Adrenal gland (tissue), 12 donors: ENCODE measurements around the gene ICAM5. TPM values are rescaled to one million over a fixed set of nuclear protein-coding genes. Genes with fewer than 3 reads are reported as not detected.
"Not testable (repeated sequence)": the region's sequence is repeated elsewhere in the genome, so short reads cannot be mapped to it uniquely, and the experiment has no call there.

ENCODE experiments used
- DNase-seq, 7 donors: peaks; one replicate each; pipeline ENCODE4 v3.0.0-alpha.2; 2019 to 2020
- H3K27ac ChIP-seq, 5 donors: fragments of 200-600 bp; sonication (generic) in 4 of 5; 1 replicate in 3 of 5; 2 replicates in 2 of 5; pipeline versions ENCODE4 v1.5.1 to v1.8.0; 2016 to 2020; ENCODE audit warnings: mild to moderate bottlenecking in 1 of 5
- H3K27me3 ChIP-seq: fragments of 200-600 bp; 2 replicates; pipeline ENCODE4 v1.8.0; 2021
- H3K36me3 ChIP-seq, 2 donors: fragments of 200-600 bp; replicated peaks in 1 of 2; 1 replicate in 1 of 2; 2 replicates in 1 of 2; pipeline versions ENCODE4 v1.5.1 to v1.8.0; 2018 to 2022
- H3K4me1 ChIP-seq, 2 donors: fragments of 200-600 bp; replicated peaks in 1 of 2; 1 replicate in 1 of 2; 2 replicates in 1 of 2; pipeline versions ENCODE4 v1.5.1 to v1.8.0; 2018 to 2021
- H3K4me3 ChIP-seq, 4 donors: fragments of 200-600 bp; sonication (generic) in 3 of 4; one replicate each; pipeline ENCODE4 v1.5.1; 2016 to 2018
- H3K9me3 ChIP-seq, 3 donors: fragments of 200-600 bp; sonication (generic) in 1 of 3; replicated peaks in 1 of 3; 1 replicate in 2 of 3; 2 replicates in 1 of 3; pipeline versions ENCODE4 v1.5.1 to v1.8.0; 2016 to 2021
- CTCF ChIP-seq, 6 experiments: fragments of 450-650 bp in 4 of 6; fragments of 200-600 bp in 2 of 6; sonication (generic) in 1 of 6; IDR thresholded peaks; 1 replicate in 5 of 6; 2 replicates in 1 of 6; pipeline versions ENCODE4 v1.5.1 to v1.8.0; 2016 to 2021; ENCODE audit warnings: antibody characterized with exemption in 6 of 6, mild to moderate bottlenecking in 2 of 6, moderate library complexity in 1 of 6
- POLR2A ChIP-seq, 2 donors: fragments of 450-650 bp; IDR thresholded peaks; one replicate each; pipeline ENCODE4 v1.6.1; 2017; ENCODE audit warnings: antibody characterized with exemption in 2 of 2, mild to moderate bottlenecking in 2 of 2, moderate library complexity in 1 of 2
- WGBS, 4 donors: extraction: QIAGEN DNeasy Blood & Tissue Kit in 2 of 4; methylation state at CpG; one replicate each; pipeline versions ENCODE4 v1.1.5 to v1.1.7; 2013 to 2017; 5-methylcytosine and 5-hydroxymethylcytosine counted together
- intact Hi-C, 2 donors: fragments of 100-400 bp; cut with DNase I; formaldehyde crosslinking; loops; one replicate each; pipeline versions ENCODE4 v1.14.1 to v1.15.0; 2022 to 2023
- polyA plus RNA-seq, 3 donors: library from polyadenylated mRNA; stranded (reverse); fragments of 200-250 nt in 2 of 3; fragments of 350-450 nt in 1 of 3; fragmentation: Illumina TruSeq in 1 of 3; extraction: RNeasy Lipid Tissue Mini Kit (QIAGEN cat#74804) in 1 of 3; gene quantifications; one replicate each; pipeline ENCODE4 v1.2.3, GENCODE V29; 2013 to 2014
- total RNA-seq, 9 donors: library from RNA; depleted of rRNA in 4 of 9; stranded (reverse); fragments of >200 nt in 4 of 9; fragments of 120-200 nt in 1 of 9; fragmentation: NEBNext Ultra II Directional in 1 of 9; extraction: Animal tissue kit (Norgen Biotek cat#: 25700) in 1 of 9; gene quantifications; one replicate each; pipeline versions ENCODE4 v1.1.0 to v1.2.4, GENCODE V29; 2013 to 2023
- donor health status: healthy with polysubstance abuse.
- donor health status: Bipolar disorder and iron deficiency.
- donor health status: DM: yes; HTN: yes; CAD: no.
- donor health status: DM: no; HTN: no; CAD: no.
- donor health status: DM: no; HTN: no; CAD: no.
- donor health status: DM: yes; HTN: yes; CAD: no.

The ICAM5 gene
- total and polyA plus RNA-seq, 12 donors = 0.06 to 2.2 (median 0.49) TPM; not detected in 3

GRCh38 chr19:10333758-10334587 is 44.2 kb downstream of the ICAM5 start:
- DNase-seq = peak in 2 of 7 donors; percentile 27 to 56
- Histone ChIP-seq H3K36me3 (peaks cover 0 to 14% of the 10 kb centered on the region in 2 donors), H3K9me3 (no peaks in the 10 kb centered on the region), H3K4me3 (peak overlapping the region in 3 of 4 donors; percentile 25 to 84 (median 62)), H3K27me3 (no peaks in the 10 kb centered on the region), H3K4me1 (peaks cover 13 to 17% of the 10 kb centered on the region in 2 donors), H3K27ac (peak overlapping the region; percentile 39 to 94 (median 85))
- 13 to 22% (median 16%) methylated on average over 20 to 44 of the region's 44 CpGs for WGBS, 4 donors
- TF ChIP-seq CTCF (IDR thresholded peaks at IDR 0.05) = no peak
- no peak for TF ChIP-seq POLR2A (IDR thresholded peaks at IDR 0.05)
- intact Hi-C loops = no loop called here

GRCh38 chr19:10334588-10335351 is 45.0 kb downstream of the ICAM5 start:
- DNase-seq = peak; percentile 95 to 97 (median 97)
- WGBS, 4 donors = 7 to 27% (median 17%) methylated on average over 10 to 59 of the region's 59 CpGs
- Histone ChIP-seq H3K36me3 (peaks cover 0 to 6% of the 10 kb centered on the region in 2 donors), H3K27ac (peak overlapping the region; percentile 39 to 94 (median 85)), H3K27me3 (no peaks in the 10 kb centered on the region), H3K4me3 (peak overlapping the region in 3 of 4 donors; percentile 25 to 84 (median 62)), H3K4me1 (peaks cover 13 to 17% of the 10 kb centered on the region in 2 donors), H3K9me3 (no peaks in the 10 kb centered on the region)
- peak in 1 of 2 donors; percentile 85 for TF ChIP-seq POLR2A (IDR thresholded peaks at IDR 0.05)
- peak in 1 of 6 experiments; percentile 11 for TF ChIP-seq CTCF (IDR thresholded peaks at IDR 0.05)
- intact Hi-C loops = loop anchor here in 1 of 2 donors (5.0 kb wide), 1 partner anchor 58 kb away; no protein-coding TSS in a partner anchor

DNA sequence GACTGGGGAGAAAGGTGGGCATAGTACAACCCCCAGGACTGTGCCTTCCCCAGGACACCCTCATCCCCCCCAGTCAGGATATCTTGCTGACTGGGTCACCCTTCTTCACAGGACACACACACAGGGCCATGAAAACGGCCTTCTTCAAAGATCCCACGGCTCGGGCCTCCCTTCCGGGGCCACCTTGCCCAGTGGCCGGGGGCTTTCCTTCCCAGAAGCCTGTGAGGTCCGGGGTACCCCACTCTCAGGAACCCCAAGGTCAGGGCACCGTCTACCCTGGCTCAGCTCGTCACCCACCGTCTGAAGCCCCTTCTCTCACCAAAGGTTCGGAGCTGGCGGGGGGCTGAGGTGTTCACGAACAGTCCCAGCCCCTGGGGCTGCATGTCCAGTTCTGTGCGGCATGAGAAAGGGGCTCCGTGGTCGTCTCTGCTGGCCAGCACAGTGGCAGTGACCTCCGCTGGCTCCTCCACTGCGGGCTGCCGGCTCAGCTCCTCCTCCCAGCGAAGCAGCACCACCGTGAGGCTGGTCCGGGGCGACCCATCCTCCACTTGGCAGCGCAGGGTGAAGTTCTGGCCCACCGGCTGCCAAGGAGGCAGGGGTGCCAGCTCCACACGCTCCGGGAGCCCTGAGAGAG is 45.7 kb downstream of the ICAM5 start:
- WGBS, 4 donors = 57 to 77% (median 66%) methylated on average over 5 to 26 of the region's 26 CpGs
- Histone ChIP-seq H3K9me3 (no peaks in the 10 kb centered on the region), H3K4me3 (no peak overlapping the region), H3K27ac (peak overlapping the region in 1 of 5 donors; percentile 94), H3K27me3 (no peaks in the 10 kb centered on the region), H3K4me1 (peaks cover 13 to 17% of the 10 kb centered on the region in 2 donors), H3K36me3 (peaks cover 0 to under 1% of the 10 kb centered on the region in 2 donors)
- intact Hi-C loops = loop anchor here in 1 of 2 donors (5.0 kb wide), 1 partner anchor 57 kb away; no protein-coding TSS in a partner anchor
- TF ChIP-seq POLR2A (IDR thresholded peaks at IDR 0.05) (no peak), CTCF (IDR thresholded peaks at IDR 0.05) (no peak)
- DNase-seq = no peak

DNA sequence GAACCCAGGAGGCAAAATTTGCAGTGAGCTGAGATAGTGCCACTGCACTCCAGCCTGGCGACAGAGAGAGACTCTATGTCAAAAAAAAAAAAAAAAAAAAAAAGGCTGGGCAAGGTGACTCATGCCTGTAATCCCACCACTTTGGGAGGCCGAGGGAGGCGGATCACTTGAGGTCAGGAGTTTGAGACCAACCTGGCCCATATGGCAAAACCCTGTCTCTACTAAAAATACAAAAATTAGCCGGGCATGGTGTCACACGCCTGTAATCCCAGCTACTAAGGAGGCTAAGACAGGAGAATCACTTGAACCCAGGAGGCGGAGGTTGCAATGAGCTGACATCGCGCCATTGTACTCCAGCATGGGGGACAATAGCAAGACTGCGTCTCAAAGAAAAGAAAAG is 47.0 kb downstream of the ICAM5 start:
- intact Hi-C loops = loop anchor here in 1 of 2 donors (5.0 kb wide), 1 partner anchor 56 kb away; no protein-coding TSS in a partner anchor
- not testable (repeated sequence) for H3K4me3 ChIP-seq, H3K9me3 ChIP-seq, H3K36me3 ChIP-seq, H3K27me3 ChIP-seq, DNase-seq, H3K27ac ChIP-seq
- WGBS, 4 donors = 90 to 95% (median 93%) methylated on average over 9 of the region's 9 CpGs
- H3K4me1 ChIP-seq = peaks cover 13 to 15% of the 10 kb centered on the region in 2 donors
